GM23248 (cell line): ENCODE data around the gene DENND1A. TPM values are rescaled to one million over a fixed set of nuclear protein-coding genes. Genes with fewer than 3 reads are reported as not detected.

ENCODE experiments used
- DNase-seq: peaks from one replicate; pipeline ENCODE4 v3.0.0-alpha.2; 2015
- H2AFZ ChIP-seq: fragments of 200-600 bp; sonication (generic); 2 replicates; pipeline ENCODE4 v1.6.1; 2016; ENCODE audit warnings: antibody characterized with exemption
- H3F3A ChIP-seq: fragments of 200-600 bp; sonication (generic); 2 replicates; pipeline ENCODE4 v1.6.1; 2016; ENCODE audit warnings: mild to moderate bottlenecking, antibody characterized with exemption, mixed run types; ENCODE audit not compliant: insufficient read depth
- H3K27ac ChIP-seq: fragments of 200-600 bp; sonication (generic); 2 replicates; pipeline ENCODE4 v1.5.1; 2016; ENCODE audit warnings: mild to moderate bottlenecking
- H3K27me3 ChIP-seq: fragments of 200-600 bp; sonication (generic); replicated peaks from 2 replicates; pipeline ENCODE4 v1.6.1; 2016; ENCODE audit warnings: mild to moderate bottlenecking; ENCODE audit not compliant: insufficient read depth
- H3K36me3 ChIP-seq: fragments of 200-600 bp; sonication (generic); 2 replicates; pipeline ENCODE4 v1.6.1; 2016; ENCODE audit warnings: low read depth, mild to moderate bottlenecking
- H3K4me1 ChIP-seq: fragments of 200-600 bp; sonication (generic); 2 replicates; pipeline ENCODE4 v1.6.1; 2016; ENCODE audit warnings: mild to moderate bottlenecking; ENCODE audit not compliant: insufficient read depth
- H3K4me2 ChIP-seq: fragments of 200-600 bp; sonication (generic); one replicate; pipeline ENCODE4 v1.6.1; 2016; ENCODE audit warnings: mild to moderate bottlenecking; ENCODE audit not compliant: unreplicated experiment
- H3K4me3 ChIP-seq: fragments of 200-600 bp; sonication (generic); 2 replicates; pipeline ENCODE4 v1.5.1; 2016; ENCODE audit warnings: mild to moderate bottlenecking
- H3K79me2 ChIP-seq: fragments of 200-600 bp; sonication (generic); 2 replicates; pipeline ENCODE4 v1.6.1; 2016; ENCODE audit warnings: mild to moderate bottlenecking; ENCODE audit not compliant: insufficient read depth
- H3K9ac ChIP-seq: fragments of 200-600 bp; sonication (generic); 2 replicates; pipeline ENCODE4 v1.6.1; 2016; ENCODE audit warnings: mild to moderate bottlenecking
- H3K9me2 ChIP-seq: fragments of 200-600 bp; sonication (generic); 2 replicates; pipeline ENCODE4 v1.6.1; 2016; ENCODE audit warnings: mixed run types, mild to moderate bottlenecking, moderate library complexity; ENCODE audit not compliant: insufficient read depth
- H3K9me3 ChIP-seq: fragments of 200-600 bp; sonication (generic); one replicate; pipeline ENCODE4 v1.6.1; 2017; ENCODE audit warnings: low read depth
- H4K20me1 ChIP-seq: fragments of 200-600 bp; sonication (generic); 2 replicates; pipeline ENCODE4 v1.6.0; 2016; ENCODE audit not compliant: insufficient read depth
- EZH2 ChIP-seq: fragments of 200-600 bp; sonication (generic); IDR thresholded peaks from 2 replicates; pipeline ENCODE4 v1.6.1; 2018; ENCODE audit warnings: antibody characterized with exemption, mild to moderate bottlenecking; ENCODE audit not compliant: insufficient read depth, poor library complexity, severe bottlenecking
- EZH2phosphoT487 ChIP-seq: fragments of 200-600 bp; sonication (generic); IDR thresholded peaks from 2 replicates; pipeline ENCODE4 v1.6.1; 2018; ENCODE audit warnings: antibody characterized with exemption, moderate library complexity, mild to moderate bottlenecking, low read depth; ENCODE audit not compliant: insufficient read depth
- WGBS, 2 experiments: methylation state at CpG; one replicate each; pipeline ENCODE4 v1.1.6; 2015 to 2017; ENCODE audit warnings: low lambda C conversion rate in 2 of 2, low coverage in 1 of 2; ENCODE audit errors: missing lambda C conversion rate in 2 of 2; 5-methylcytosine and 5-hydroxymethylcytosine counted together
- in situ Hi-C: fragments of 300-500 bp; cut with MboI; formaldehyde crosslinking; loops from 2 replicates; pipeline ENCODE4 v1.15.0; 2020
- polyA plus RNA-seq: library from polyadenylated mRNA; unstranded; fragments of >200 nt; fragmentation: Nextera tagmentation; extraction: Ambion mirVana; gene quantifications from 2 replicates; pipeline ENCODE4 v1.2.1, GENCODE V29; 2016
- total RNA-seq: library from RNA; depleted of rRNA; stranded (reverse); fragments of >200 nt; shearing (Covaris generic); gene quantifications from 2 replicates; pipeline ENCODE4 v1.2.3, GENCODE V29; 2014

Gene DENND1A
- total and polyA plus RNA-seq, 2 experiments from 2014 or later, result 13.2 to 16.4 TPM

DNA sequence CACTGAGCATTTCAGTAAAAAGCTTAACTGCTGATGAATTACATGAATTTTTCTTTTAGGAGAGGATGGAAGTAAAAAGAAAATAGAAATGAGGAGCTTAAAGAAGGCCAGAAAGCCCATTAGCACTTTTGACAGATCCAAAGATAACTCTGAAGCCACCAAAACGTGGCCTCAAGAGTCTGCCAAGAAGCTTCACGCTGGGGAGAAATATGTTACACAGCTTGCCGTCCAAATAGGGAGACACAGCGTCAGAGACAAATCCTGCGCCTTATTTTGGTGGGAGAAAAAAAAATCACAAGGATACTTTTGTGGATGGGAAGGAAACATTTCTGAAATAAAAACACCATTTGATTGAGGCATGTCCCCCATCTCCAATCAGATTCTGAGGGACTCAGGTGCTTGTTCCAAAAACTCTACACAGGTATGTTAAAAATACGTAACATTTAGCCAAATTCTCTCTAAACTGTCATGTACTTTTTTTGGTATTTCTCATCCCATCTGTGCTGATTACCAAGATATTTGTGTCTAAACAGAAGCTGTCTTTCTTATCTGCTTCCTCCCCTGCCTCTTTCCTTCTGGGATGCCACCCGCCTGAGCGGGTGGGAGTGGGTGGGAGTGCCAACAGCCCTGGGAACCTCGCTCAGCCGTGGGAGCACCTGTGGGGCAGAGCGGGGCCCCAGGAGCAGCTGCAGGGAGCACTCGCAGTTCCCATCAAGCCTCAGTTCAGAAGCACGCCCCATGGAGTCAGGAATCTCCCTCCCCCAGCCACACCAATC lies 275.5 kb downstream of the DENND1A start:
- no peaks in the 10 kb centered on the region; the same call in 1 of the 2 replicates for H3K9me2 ChIP-seq
- in situ Hi-C loops, result no loop called here
- H3K27me3 ChIP-seq, result no peaks in the 10 kb centered on the region
- no peak overlapping the region for H3K4me2 ChIP-seq
- no peaks in the 10 kb centered on the region for H3K36me3 ChIP-seq
- H3K4me1 ChIP-seq, result no peaks in the 10 kb centered on the region
- no peaks in the 10 kb centered on the region for H3K79me2 ChIP-seq
- H3K27ac ChIP-seq, result no peak overlapping the region
- WGBS, 2 experiments, result 90 to 94% methylated on average over 12 to 13 of the region's 13 CpGs
- no peak for TF ChIP-seq EZH2
- no peak for TF ChIP-seq EZH2phosphoT487
- DNase-seq, result no peak
- H3K9me3 ChIP-seq, result no peaks in the 10 kb centered on the region
- H4K20me1 ChIP-seq, result no peaks in the 10 kb centered on the region
- no peak overlapping the region for H3K9ac ChIP-seq
- no peak overlapping the region for H2AFZ ChIP-seq
- no peak overlapping the region for H3K4me3 ChIP-seq
- no peaks in the 10 kb centered on the region for H3F3A ChIP-seq

DNA sequence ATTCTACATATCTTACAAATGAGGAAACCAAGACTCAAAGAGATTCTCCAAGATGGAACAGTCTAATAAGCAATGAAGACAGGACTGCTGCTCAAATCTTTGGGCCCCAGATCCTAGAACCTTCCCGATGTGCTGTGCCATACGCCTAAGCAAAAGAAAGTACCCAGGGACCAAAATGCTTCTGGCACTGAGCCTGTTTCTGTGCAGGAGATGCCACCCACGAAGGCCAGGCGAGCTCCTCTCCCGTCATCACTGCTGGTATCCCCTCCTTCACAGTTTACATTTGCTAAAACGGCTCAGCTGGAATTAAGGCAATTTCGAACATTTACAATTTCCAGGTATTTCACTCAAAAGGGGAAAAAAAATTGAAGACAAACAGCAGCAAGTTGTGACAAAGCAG lies 277.5 kb downstream of the DENND1A start:
- WGBS, 2 experiments, result 97 to 98% methylated on average over 7 of the region's 7 CpGs
- no peaks in the 10 kb centered on the region for H3K27me3 ChIP-seq
- in situ Hi-C loops, result no loop called here
- no peak overlapping the region for H3K9ac ChIP-seq
- no peak for DNase-seq
- no peaks in the 10 kb centered on the region for H3K9me3 ChIP-seq
- no peak overlapping the region for H3K4me3 ChIP-seq
- no peaks in the 10 kb centered on the region for H3K79me2 ChIP-seq
- no peaks in the 10 kb centered on the region for H3K4me1 ChIP-seq
- no peak overlapping the region for H3K27ac ChIP-seq
- no peak for TF ChIP-seq EZH2
- no peak for TF ChIP-seq EZH2phosphoT487
- H4K20me1 ChIP-seq, result no peaks in the 10 kb centered on the region
- H3K36me3 ChIP-seq, result no peaks in the 10 kb centered on the region; the same call in 1 of the 2 replicates
- H3F3A ChIP-seq, result no peaks in the 10 kb centered on the region
- no peak overlapping the region for H2AFZ ChIP-seq
- H3K4me2 ChIP-seq, result no peak overlapping the region
- H3K9me2 ChIP-seq, result no peaks in the 10 kb centered on the region

DNA sequence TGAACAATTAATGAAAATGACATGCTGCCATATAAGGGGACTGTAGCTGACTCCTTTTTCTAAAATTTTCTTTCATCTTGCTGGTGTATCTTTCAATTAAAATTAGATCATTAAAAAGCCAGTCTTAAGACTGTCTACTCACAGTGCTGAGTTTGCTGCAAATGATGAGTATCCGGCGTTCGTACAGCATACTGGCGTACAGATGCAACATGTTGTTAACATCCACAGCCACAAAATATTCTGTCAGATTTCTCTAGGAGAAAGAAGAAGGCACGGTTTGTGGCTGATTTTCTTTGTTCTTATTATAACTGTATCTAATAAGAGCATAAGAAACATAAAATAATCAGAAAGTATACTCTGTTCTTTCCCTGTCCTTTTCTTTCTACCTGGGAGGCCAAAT lies 278.1 kb downstream of the DENND1A start:
- Histone ChIP-seq H3K4me1 (no peaks in the 10 kb centered on the region), H3K4me2 (no peak overlapping the region), H3K27ac (no peak overlapping the region), H3K79me2 (no peaks in the 10 kb centered on the region), H3K36me3 (no peaks in the 10 kb centered on the region; the same call in 1 of the 2 replicates), H3K9me2 (no peaks in the 10 kb centered on the region), H2AFZ (no peak overlapping the region), H3K4me3 (no peak overlapping the region), H3K27me3 (no peaks in the 10 kb centered on the region), H3F3A (no peaks in the 10 kb centered on the region), H3K9me3 (no peaks in the 10 kb centered on the region), H3K9ac (no peak overlapping the region), H4K20me1 (no peaks in the 10 kb centered on the region)
- DNase-seq, result no peak
- in situ Hi-C loops, result no loop called here
- 86 to 91% methylated on average over 5 of the region's 5 CpGs for WGBS, 2 experiments
- no peak for TF ChIP-seq EZH2

DNA sequence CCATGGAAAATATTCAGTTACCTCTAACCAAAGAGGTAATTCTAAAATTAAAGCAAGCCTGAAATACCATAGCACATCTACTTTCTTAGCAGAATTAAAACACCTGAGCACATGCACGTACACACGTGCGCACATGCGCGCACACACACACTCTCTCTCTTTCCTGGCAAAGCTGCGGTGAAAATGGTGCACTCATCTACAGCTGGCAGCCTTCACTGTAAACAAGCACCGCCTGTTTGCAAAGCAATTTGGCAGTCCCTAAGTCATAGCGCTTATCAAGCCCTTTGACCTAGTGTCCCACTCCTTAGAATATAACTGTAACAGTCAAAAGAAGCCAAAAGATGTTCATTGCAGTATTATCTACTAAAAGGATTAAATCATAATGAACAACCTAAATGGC lies 278.7 kb downstream of the DENND1A start:
- in situ Hi-C loops, result no loop called here
- H3K9me3 ChIP-seq, result no peaks in the 10 kb centered on the region
- TF ChIP-seq EZH2 (no peak), EZH2phosphoT487 (no peak)
- no peak for DNase-seq
- no peaks in the 10 kb centered on the region for H3K9me2 ChIP-seq
- no peaks in the 10 kb centered on the region for H3K4me1 ChIP-seq
- no peaks in the 10 kb centered on the region; the same call in 1 of the 2 replicates for H3K36me3 ChIP-seq
- H3F3A ChIP-seq, result no peaks in the 10 kb centered on the region
- no peak overlapping the region for H3K4me3 ChIP-seq
- no peak overlapping the region for H2AFZ ChIP-seq
- H3K4me2 ChIP-seq, result no peak overlapping the region
- no peak overlapping the region for H3K9ac ChIP-seq
- no peaks in the 10 kb centered on the region for H3K79me2 ChIP-seq
- WGBS, 2 experiments, result 99% methylated on average over 8 of the region's 8 CpGs
- no peaks in the 10 kb centered on the region for H3K27me3 ChIP-seq
- H4K20me1 ChIP-seq, result no peaks in the 10 kb centered on the region
- H3K27ac ChIP-seq, result no peak overlapping the region
